Esophagus muscularis mucosa (tissue), 4 donors: ENCODE measurements around the gene AGAP9.
"Not testable (repeated sequence)": the region's sequence is repeated elsewhere in the genome, so short reads cannot be mapped to it uniquely, and the experiment has no call there.

Source experiments
- EP300 ChIP-seq: sonication (generic); formaldehyde crosslinking; IDR thresholded peaks from one replicate; pipeline ENCODE4 v1.6.1; 2017; ENCODE audit warnings: antibody characterized with exemption
- POLR2A ChIP-seq: fragments of 450-650 bp; IDR thresholded peaks from one replicate; pipeline ENCODE4 v1.6.1; 2017; ENCODE audit warnings: antibody characterized with exemption, moderate library complexity, mild to moderate bottlenecking, low read depth
- POLR2AphosphoS5 ChIP-seq, 2 donors: sonication (generic); formaldehyde crosslinking; IDR thresholded peaks; one replicate each; pipeline ENCODE4 v1.6.1; 2017; ENCODE audit warnings: antibody characterized with exemption in 2 of 2
- TF ChIP-seq, protein P1 (sequence below), 3 experiments: fragments of 200-600 bp in 2 of 3; fragments of 450-650 bp in 1 of 3; sonication (generic) in 2 of 3; IDR thresholded peaks; one replicate each; pipeline ENCODE4 v1.5.1; 2017 to 2019; ENCODE audit warnings: antibody characterized with exemption in 3 of 3, mild to moderate bottlenecking in 2 of 3, moderate library complexity in 1 of 3

DNA sequence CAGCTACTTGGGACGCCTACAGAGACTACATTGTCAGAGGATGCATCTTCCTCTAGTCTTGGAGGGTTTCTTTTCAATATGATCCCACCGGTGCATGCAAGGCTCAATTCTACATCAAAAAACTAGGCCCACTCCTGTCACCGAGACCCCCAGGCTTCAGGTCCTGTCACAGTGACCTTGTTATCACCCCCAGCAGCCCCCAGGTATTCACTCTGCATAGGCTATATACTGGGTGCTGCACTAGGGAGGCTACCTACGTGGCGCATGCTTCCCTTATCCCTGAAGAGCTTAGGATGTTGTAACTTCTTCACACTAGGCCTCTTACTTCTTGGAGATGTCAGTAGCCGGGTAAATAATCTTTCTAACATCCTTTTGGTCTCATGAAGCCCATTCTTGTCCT is 31.1 kb upstream of the AGAP9 start:
- TF ChIP-seq, protein P1, sequence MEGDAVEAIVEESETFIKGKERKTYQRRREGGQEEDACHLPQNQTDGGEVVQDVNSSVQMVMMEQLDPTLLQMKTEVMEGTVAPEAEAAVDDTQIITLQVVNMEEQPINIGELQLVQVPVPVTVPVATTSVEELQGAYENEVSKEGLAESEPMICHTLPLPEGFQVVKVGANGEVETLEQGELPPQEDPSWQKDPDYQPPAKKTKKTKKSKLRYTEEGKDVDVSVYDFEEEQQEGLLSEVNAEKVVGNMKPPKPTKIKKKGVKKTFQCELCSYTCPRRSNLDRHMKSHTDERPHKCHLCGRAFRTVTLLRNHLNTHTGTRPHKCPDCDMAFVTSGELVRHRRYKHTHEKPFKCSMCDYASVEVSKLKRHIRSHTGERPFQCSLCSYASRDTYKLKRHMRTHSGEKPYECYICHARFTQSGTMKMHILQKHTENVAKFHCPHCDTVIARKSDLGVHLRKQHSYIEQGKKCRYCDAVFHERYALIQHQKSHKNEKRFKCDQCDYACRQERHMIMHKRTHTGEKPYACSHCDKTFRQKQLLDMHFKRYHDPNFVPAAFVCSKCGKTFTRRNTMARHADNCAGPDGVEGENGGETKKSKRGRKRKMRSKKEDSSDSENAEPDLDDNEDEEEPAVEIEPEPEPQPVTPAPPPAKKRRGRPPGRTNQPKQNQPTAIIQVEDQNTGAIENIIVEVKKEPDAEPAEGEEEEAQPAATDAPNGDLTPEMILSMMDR (IDR thresholded peaks at IDR 0.05) = not testable (repeated sequence)
- not testable (repeated sequence) for TF ChIP-seq POLR2A; EP300; POLR2AphosphoS5 (IDR thresholded peaks at IDR 0.05)
